OCI-LY7 (cell line): ENCODE results near the gene CPNE1. TPM values are rescaled to one million over a fixed set of nuclear protein-coding genes. Genes with fewer than 3 reads are reported as not detected.
"Not testable (repeated sequence)": the region's sequence is repeated elsewhere in the genome, so short reads cannot be mapped to it uniquely, and the experiment has no call there.

Source experiments
- BruUV-seq: library from RNA; stranded (reverse); fragments of 400-500 nt; replicated peaks from 2 replicates; lab custom pipeline; 2021; lab: Mats Ljungman, UMichigan
- CTCF ChIA-PET: fragments of 300-600 bp; sonication (Branson Sonifier 250); formaldehyde crosslinking; loops from one replicate; lab custom pipeline; 2022; ENCODE audit warnings: antibody characterized with exemption; ENCODE audit not compliant: unreplicated experiment; lab: Charles Lee
- POLR2A ChIA-PET: fragments of 300-600 bp; sonication (Branson Sonifier 250); formaldehyde crosslinking; loops from one replicate; lab custom pipeline; 2022; ENCODE audit warnings: antibody characterized with exemption; lab: Charles Lee
- DNase-seq: peaks from one replicate; pipeline ENCODE4 v3.0.0-alpha.2; 2015; ENCODE audit warnings: low spot score
- H2AFZ ChIP-seq: fragments of 200-600 bp; sonication (generic), shearing (Covaris generic); 2 replicates; pipeline ENCODE4 v1.6.1; 2014; ENCODE audit warnings: mild to moderate bottlenecking, antibody characterized with exemption, low read length, moderate library complexity
- H3K27ac ChIP-seq: fragments of 200-600 bp; sonication (generic); 2 replicates; pipeline ENCODE4 v1.5.1; 2014; ENCODE audit warnings: mixed run types, low read depth, mild to moderate bottlenecking, moderate library complexity, low read length, inconsistent platforms; ENCODE audit not compliant: poor library complexity, severe bottlenecking
- H3K36me3 ChIP-seq: fragments of 200-600 bp; sonication (generic); 2 replicates; pipeline ENCODE4 v1.6.1; 2014; ENCODE audit warnings: mild to moderate bottlenecking, antibody characterized with exemption, low read length, moderate library complexity, mixed read lengths; ENCODE audit not compliant: insufficient read depth
- H3K4me1 ChIP-seq: fragments of 200-600 bp; sonication (generic); 2 replicates; pipeline ENCODE4 v1.5.1; 2014; ENCODE audit warnings: mild to moderate bottlenecking, low read length; ENCODE audit not compliant: insufficient read depth, poor library complexity, severe bottlenecking
- H3K4me2 ChIP-seq: fragments of 200-600 bp; sonication (generic); 2 replicates; pipeline ENCODE4 v1.6.1; 2014; ENCODE audit warnings: mild to moderate bottlenecking, low read length
- H3K4me3 ChIP-seq: fragments of 200-600 bp; sonication (generic); 2 replicates; pipeline ENCODE4 v1.5.1; 2014; ENCODE audit warnings: mild to moderate bottlenecking, low read depth, low read length; ENCODE audit not compliant: poor library complexity, severe bottlenecking
- H3K79me2 ChIP-seq: fragments of 200-600 bp; sonication (generic); 2 replicates; pipeline ENCODE4 v1.6.1; 2016; ENCODE audit warnings: low read depth, mild to moderate bottlenecking, low read length, moderate library complexity, mixed read lengths; ENCODE audit not compliant: insufficient read depth
- H3K9me2 ChIP-seq: fragments of 200-600 bp; sonication (generic); 2 replicates; pipeline ENCODE4 v1.6.1; 2016; ENCODE audit warnings: mild to moderate bottlenecking, low read length, mixed read lengths; ENCODE audit not compliant: insufficient read depth
- H3K9me3 ChIP-seq: fragments of 200-600 bp; sonication (generic); 2 replicates; pipeline ENCODE4 v1.6.1; 2014; ENCODE audit warnings: mild to moderate bottlenecking, mixed run types, low read length, mixed read lengths
- H4K20me1 ChIP-seq: fragments of 200-600 bp; sonication (generic); 2 replicates; pipeline ENCODE4 v1.6.1; 2014; ENCODE audit warnings: mild to moderate bottlenecking, antibody characterized with exemption, low read length, moderate library complexity, mixed read lengths; ENCODE audit not compliant: insufficient read depth
- CTCF ChIP-seq: fragments of 200-600 bp; sonication (generic); conservative IDR thresholded peaks from 2 replicates; pipeline ENCODE4 v1.5.1; 2014; ENCODE audit warnings: mild to moderate bottlenecking, antibody characterized with exemption, low read length, moderate library complexity, mixed read lengths
- EZH2phosphoT487 ChIP-seq: fragments of 200-600 bp; sonication (generic); IDR thresholded peaks from 2 replicates; pipeline ENCODE4 v1.6.1; 2018; ENCODE audit warnings: low read depth, borderline replicate concordance, mild to moderate bottlenecking, mixed run types, antibody characterized with exemption, low read length, moderate library complexity, mixed read lengths
- intact Hi-C: fragments of 100-400 bp; cut with micrococcal nuclease; formaldehyde crosslinking; loops from one replicate; pipeline ENCODE4 v1.10.0; 2022; ENCODE audit not compliant: unreplicated experiment
- total RNA-seq, 2 experiments: library from RNA; depleted of rRNA in 1 of 2; stranded (reverse); fragments of >200 nt in 1 of 2; shearing (Covaris generic) in 1 of 2; gene quantifications; 2 replicates each; pipeline ENCODE4 v1.2.3, GENCODE V29; 2014 to 2022

CPNE1 gene
- total RNA-seq, 2 experiments from 2014 or later, result 83.3 to 202 TPM

- Histone ChIP-seq H3K9me2 (no peaks in the 10 kb centered on the region), H3K4me2 (no peak overlapping the region), H3K79me2 (peaks cover 86% of the 10 kb centered on the region), H3K4me1 (no peaks in the 10 kb centered on the region), H4K20me1 (peaks cover 36% of the 10 kb centered on the region), H3K4me3 (no peak overlapping the region), H3K36me3 (peaks cover 99% of the 10 kb centered on the region), H3K27ac (no peak overlapping the region), H3K9me3 (no peaks in the 10 kb centered on the region), H2AFZ (no peak overlapping the region)
- intact Hi-C loops, result loop anchor here (2.0 kb wide), 1 partner anchor 17 kb away; no protein-coding TSS in a partner anchor
- CTCF ChIA-PET, result interaction anchor here (0.5 to 0.6 kb wide), 2 partner anchors 8 to 269 kb away, joined by 3 to 4 read pairs; no protein-coding TSS in a partner anchor
- DNase-seq, result no peak
- no peak for TF ChIP-seq EZH2phosphoT487
- TF ChIP-seq CTCF, result no peak
- POLR2A ChIA-PET, result interaction anchor here (1.0 to 1.4 kb wide), 2 partner anchors 10 to 170 kb away, joined by 3 to 4 read pairs; no protein-coding TSS in a partner anchor
- BruUV-seq, result TSS peak; percentile 1
Measured at GRCh38 chr20:35710039-35710438, 45.3 kb upstream of the CPNE1 start.

GRCh38 chr20:35709259-35709658 lies 44.6 kb upstream of the CPNE1 start:
- BruUV-seq, result no TSS peak
- Histone ChIP-seq H2AFZ (no peak overlapping the region), H3K9me2 (no peaks in the 10 kb centered on the region), H3K4me3 (no peak overlapping the region), H3K4me2 (no peak overlapping the region), H4K20me1 (peaks cover 36% of the 10 kb centered on the region), H3K4me1 (no peaks in the 10 kb centered on the region), H3K79me2 (peaks cover 79% of the 10 kb centered on the region), H3K36me3 (peaks cover 99% of the 10 kb centered on the region), H3K27ac (no peak overlapping the region), H3K9me3 (no peaks in the 10 kb centered on the region)
- ChIA-PET CTCF (no interaction called here), POLR2A (interaction anchor here (0.6 to 1.4 kb wide), 3 partner anchors 9 to 169 kb away, joined by 3 to 4 read pairs (median 3); no protein-coding TSS in a partner anchor)
- TF ChIP-seq CTCF, result no peak
- no peak for TF ChIP-seq EZH2phosphoT487
- intact Hi-C loops, result no loop called here
- DNase-seq, result no peak

- H3K4me1 ChIP-seq, result no peaks in the 10 kb centered on the region
- intact Hi-C loops, result no loop called here
- peaks cover 34% of the 10 kb centered on the region for H4K20me1 ChIP-seq
- H3K36me3 ChIP-seq, result peaks cover 99% of the 10 kb centered on the region
- no peak overlapping the region for H3K27ac ChIP-seq
- BruUV-seq, result TSS peak; percentile 5
- H3K9me2 ChIP-seq, result no peaks in the 10 kb centered on the region
- H3K4me3 ChIP-seq, result no peak overlapping the region
- H3K4me2 ChIP-seq, result no peak overlapping the region
- no peak overlapping the region for H2AFZ ChIP-seq
- H3K79me2 ChIP-seq, result peaks cover 71% of the 10 kb centered on the region
- ChIA-PET POLR2A (interaction anchor here (0.7 to 1.6 kb wide), 4 partner anchors 8 to 117 kb away, joined by 3 to 5 read pairs (median 4); no protein-coding TSS in a partner anchor), CTCF (no interaction called here)
- H3K9me3 ChIP-seq, result no peaks in the 10 kb centered on the region
- TF ChIP-seq EZH2phosphoT487 (no peak), CTCF (no peak)
- DNase-seq, result no peak
Measured at GRCh38 chr20:35708502-35708901, 43.8 kb upstream of the CPNE1 start.

GRCh38 chr20:35706591-35707529 lies 42.2 kb upstream of the CPNE1 start:
- CTCF ChIA-PET, H3K4me2 ChIP-seq, H3K9me2 ChIP-seq, H3K4me1 ChIP-seq, H3K4me3 ChIP-seq, BruUV-seq, intact Hi-C loops, H2AFZ ChIP-seq, H3K27ac ChIP-seq, DNase-seq, H3K9me3 ChIP-seq: not testable (repeated sequence)
- H3K36me3 ChIP-seq, result peaks cover 99% of the 10 kb centered on the region
- POLR2A ChIA-PET, result interaction anchor here (0.5 to 1.6 kb wide), 2 partner anchors 13 to 15 kb away, joined by 3 to 5 read pairs; no protein-coding TSS in a partner anchor
- H4K20me1 ChIP-seq, result peaks cover 29% of the 10 kb centered on the region
- H3K79me2 ChIP-seq, result peaks cover 59% of the 10 kb centered on the region
